IMR-90 (cell line): Measurements from ENCODE around the gene STRA6. TPM values are rescaled to one million over a fixed set of nuclear protein-coding genes. Genes with fewer than 3 reads are reported as not detected.

Experiments
- ATAC-seq: fragments of 200-7000 bp; cut with Tn5 transposase; 2 replicates; pipeline ENCODE4 v1.9.1; 2020; ENCODE audit warnings: low read depth, mild to moderate bottlenecking, moderate library complexity
- BruUV-seq: library from RNA; stranded (reverse); fragments of 400-500 nt; replicated peaks from 2 replicates; lab custom pipeline; 2021; lab: Mats Ljungman, UMichigan
- CTCF ChIA-PET: fragments of 300-600 bp; formaldehyde crosslinking; extraction: SDS; loops from one replicate; lab custom pipeline; 2021; ENCODE audit warnings: antibody characterized with exemption; lab: Yijun Ruan, JAX
- POLR2A ChIA-PET: fragments of 300-600 bp; sonication (Branson Sonifier 250); formaldehyde crosslinking; loops from one replicate; lab custom pipeline; 2022; ENCODE audit warnings: antibody characterized with exemption; ENCODE audit not compliant: unreplicated experiment; lab: Charles Lee
- DNase-seq: peaks from one replicate; pipeline ENCODE4 v3.0.0; 2013
- H2AFZ ChIP-seq: replicated peaks from 2 replicates; pipeline ENCODE3; 2013; ENCODE audit warnings: low read length, mild to moderate bottlenecking; ENCODE audit not compliant: poor library complexity
- H2AK5ac ChIP-seq: 2 replicates; pipeline ENCODE4 v1.6.1; 2013; ENCODE audit warnings: low read depth, low read length, inconsistent platforms
- H2AK9ac ChIP-seq: replicated peaks from 2 replicates; pipeline ENCODE3; 2013; ENCODE audit warnings: mild to moderate bottlenecking, low read depth, low read length, moderate library complexity; ENCODE audit not compliant: poor library complexity
- H2BK120ac ChIP-seq: 2 replicates; pipeline ENCODE4 v1.6.1; 2013; ENCODE audit warnings: low read depth, low read length, inconsistent platforms
- H2BK15ac ChIP-seq: 3 replicates; pipeline ENCODE4 v1.6.1; 2013; ENCODE audit warnings: low read depth, low read length, inconsistent platforms
- H2BK20ac ChIP-seq: 2 replicates; pipeline ENCODE4 v1.6.1; 2013; ENCODE audit warnings: low read depth, mild to moderate bottlenecking, inconsistent platforms, low read length, moderate library complexity
- H2BK5ac ChIP-seq: 2 replicates; pipeline ENCODE4 v1.6.1; 2013; ENCODE audit warnings: mild to moderate bottlenecking, low read depth, low read length, inconsistent platforms; ENCODE audit not compliant: poor library complexity, severe bottlenecking
- H3K14ac ChIP-seq: replicated peaks from 2 replicates; pipeline ENCODE4 v1.6.1; 2013; ENCODE audit warnings: low read depth, low read length, inconsistent platforms
- H3K18ac ChIP-seq: 2 replicates; pipeline ENCODE4 v1.6.1; 2013; ENCODE audit warnings: low read depth, low read length, control low read depth
- H3K23ac ChIP-seq: 2 replicates; pipeline ENCODE4 v1.6.1; 2013; ENCODE audit warnings: low read depth, low read length, inconsistent platforms
- H3K27ac ChIP-seq: 2 replicates; pipeline ENCODE4 v1.5.1; 2013; ENCODE audit warnings: mild to moderate bottlenecking, control low read depth, low read length; ENCODE audit not compliant: insufficient read depth
- H3K27me3 ChIP-seq: 2 replicates; pipeline ENCODE4 v1.6.1; 2013; ENCODE audit warnings: low read length; ENCODE audit not compliant: control insufficient read depth, insufficient read depth
- H3K36me3 ChIP-seq: 2 replicates; pipeline ENCODE4 v1.6.1; 2013; ENCODE audit warnings: low read length, mixed read lengths; ENCODE audit not compliant: control insufficient read depth, insufficient read depth
- H3K4ac ChIP-seq: 2 replicates; pipeline ENCODE4 v1.6.1; 2013; ENCODE audit warnings: low read depth, low read length, inconsistent platforms
- H3K4me1 ChIP-seq: 2 replicates; pipeline ENCODE4 v1.6.1; 2013; ENCODE audit warnings: low read length, mixed read lengths; ENCODE audit not compliant: control insufficient read depth, insufficient read depth
- H3K4me2 ChIP-seq: 2 replicates; pipeline ENCODE4 v1.6.1; 2013; ENCODE audit warnings: low read depth, mild to moderate bottlenecking, control low read depth, low read length, moderate library complexity
- H3K4me3 ChIP-seq: 2 replicates; pipeline ENCODE4 v1.5.1; 2013; ENCODE audit warnings: low read depth, mild to moderate bottlenecking, control low read depth, low read length, moderate library complexity; ENCODE audit not compliant: insufficient read depth
- H3K56ac ChIP-seq: 2 replicates; pipeline ENCODE4 v1.6.1; 2013; ENCODE audit warnings: low read length, inconsistent platforms; ENCODE audit not compliant: insufficient read depth; ENCODE audit errors: extremely low read depth
- H3K79me1 ChIP-seq, 2 experiments: 2 replicates each; pipeline ENCODE4 v1.6.1; 2013; ENCODE audit warnings: low read length in 2 of 2, inconsistent platforms in 1 of 2, low read depth in 1 of 2
- H3K9ac ChIP-seq: 2 replicates; pipeline ENCODE4 v1.6.1; 2013; ENCODE audit warnings: low read depth, low read length, control low read depth
- H3K9me1 ChIP-seq: 2 replicates; pipeline ENCODE4 v1.6.1; 2013; ENCODE audit warnings: low read length, inconsistent platforms; ENCODE audit not compliant: insufficient read depth
- H3K9me3 ChIP-seq: 2 replicates; pipeline ENCODE4 v1.6.1; 2013; ENCODE audit warnings: low read length; ENCODE audit not compliant: control insufficient read depth, insufficient read depth
- H4K20me1 ChIP-seq: 2 replicates; pipeline ENCODE4 v1.6.1; 2013; ENCODE audit warnings: low read length, inconsistent platforms; ENCODE audit not compliant: insufficient read depth
- H4K5ac ChIP-seq: 2 replicates; pipeline ENCODE4 v1.6.1; 2013; ENCODE audit warnings: mild to moderate bottlenecking, low read depth, low read length, control low read depth
- H4K8ac ChIP-seq, 2 experiments: 2 replicates each; pipeline ENCODE4 v1.6.1; 2013; ENCODE audit warnings: low read depth in 2 of 2, low read length in 2 of 2, control low read depth in 1 of 2, inconsistent platforms in 1 of 2
- H4K91ac ChIP-seq: 2 replicates; pipeline ENCODE4 v1.6.1; 2013; ENCODE audit warnings: low read depth, low read length, inconsistent platforms; ENCODE audit not compliant: insufficient read depth
- BHLHE40 ChIP-seq: fragments of 150-350 bp; IDR thresholded peaks from 2 replicates; pipeline ENCODE4 v1.6.1; 2016; ENCODE audit warnings: mild to moderate bottlenecking, low read depth, low read length
- ELK1 ChIP-seq: fragments of 150-350 bp; IDR thresholded peaks from 2 replicates; pipeline ENCODE4 v1.6.1; 2016; ENCODE audit warnings: low read depth, mild to moderate bottlenecking, low read length, moderate library complexity, borderline replicate concordance
- MAFK ChIP-seq: IDR thresholded peaks from 2 replicates; pipeline ENCODE4 v1.6.1; 2012; ENCODE audit warnings: low read depth, low read length, improper control_type of control experiment
- NFE2L2 ChIP-seq: fragments of 150-350 bp; IDR thresholded peaks from 2 replicates; pipeline ENCODE4 v1.6.1; 2016; ENCODE audit warnings: low read depth, mild to moderate bottlenecking, low read length
- POLR2A ChIP-seq: IDR thresholded peaks from 2 replicates; pipeline ENCODE4 v1.6.1; 2012; ENCODE audit warnings: mild to moderate bottlenecking, low read depth, low read length
- RAD21 ChIP-seq: IDR thresholded peaks from 2 replicates; pipeline ENCODE4 v1.6.1; 2012; ENCODE audit warnings: low read length, improper control_type of control experiment
- RFX5 ChIP-seq: IDR thresholded peaks from 2 replicates; pipeline ENCODE4 v1.8.0; 2012; ENCODE audit warnings: low read depth, mild to moderate bottlenecking, low read length, moderate library complexity
- SMC3 ChIP-seq: fragments of 150-350 bp; IDR thresholded peaks from 2 replicates; pipeline ENCODE4 v1.6.1; 2016; ENCODE audit warnings: low read depth, mild to moderate bottlenecking, antibody characterized with exemption, low read length, moderate library complexity
- WGBS, 2 experiments: methylation state at CpG; one replicate each; pipeline versions ENCODE4 v1.1.5 to v1.1.7; 2013; ENCODE audit warnings: missing lambda C conversion rate in 2 of 2; ENCODE audit not compliant: insufficient read length in 1 of 2; ENCODE audit errors: extremely low coverage in 2 of 2; 5-methylcytosine and 5-hydroxymethylcytosine counted together
- dilution Hi-C: fragments of 300-500 bp; cut with HindIII; formaldehyde crosslinking; loops from one replicate; pipeline ENCODE4 v1.14.3; 2018; ENCODE audit warnings: low sequenced_read_pairs; ENCODE audit not compliant: unreplicated experiment
- in situ Hi-C: fragments of 300-500 bp; cut with MboI; formaldehyde crosslinking; loops from 3 replicates; pipeline ENCODE4 v1.14.3; 2019; ENCODE audit warnings: low sequenced_read_pairs, inconsistent platforms, mixed read lengths
- intact Hi-C: fragments of 100-400 bp; cut with micrococcal nuclease; formaldehyde crosslinking; loops from 2 replicates; pipeline ENCODE4 v1.10.0; 2022
- polyA plus RNA-seq, 3 experiments: library from polyadenylated mRNA; depleted of rRNA; stranded (reverse); fragments of >200 nt; gene quantifications; 2 replicates each; pipeline ENCODE4 v1.2.3, GENCODE V29; 2012; ENCODE audit warnings: low replicate concordance in 1 of 3
- total RNA-seq: library from RNA; depleted of rRNA; stranded (reverse); fragments of >200 nt; gene quantifications from 2 replicates; pipeline ENCODE4 v1.2.3, GENCODE V29; 2012
- TF ChIP-seq, protein P1 (sequence below): conservative IDR thresholded peaks from 2 replicates; pipeline ENCODE4 v1.5.1; 2012; ENCODE audit warnings: mild to moderate bottlenecking, low read depth, low read length, improper control_type of control experiment

The STRA6 gene
- total and polyA plus RNA-seq, 2 of the 4 experiments (the other 2 are of a cell fraction) = 0.17 TPM; not detected in 1

DNA sequence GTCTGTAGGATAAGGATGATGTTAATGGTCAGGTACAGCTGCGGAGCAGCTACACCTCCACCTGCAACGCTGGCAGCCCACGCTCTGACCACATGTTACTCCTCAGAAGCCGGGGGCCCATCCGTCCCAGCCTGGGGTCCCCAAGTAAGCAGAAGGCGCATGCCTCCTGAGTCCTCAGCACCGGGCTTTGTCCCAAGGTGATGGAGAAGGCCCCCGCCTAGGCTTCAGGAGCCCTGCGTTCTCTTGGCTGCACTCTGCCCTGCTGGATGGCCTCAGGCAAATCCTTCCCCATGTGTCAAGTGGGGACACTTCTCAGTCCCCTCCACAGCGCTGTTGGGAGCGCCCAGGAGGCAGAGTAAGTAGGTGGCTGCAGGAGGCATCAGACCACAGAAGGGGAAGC lies 14.4 kb downstream of the STRA6 start:
- in situ Hi-C loops (no loop called here), dilution Hi-C loops (no loop called here), intact Hi-C loops (no loop called here)
- Histone ChIP-seq H3K56ac (no peak overlapping the region), H2AFZ (no peak overlapping the region), H4K8ac (no peak overlapping the region), H4K5ac (no peak overlapping the region), H2BK5ac (no peak overlapping the region), H4K91ac (no peak overlapping the region), H4K20me1 (no peaks in the 10 kb centered on the region), H3K4me2 (no peak overlapping the region), H3K14ac (no peak overlapping the region), H3K9me1 (0 out of 2 replicates have a peak, but pooled peaks cover 5% of the 10 kb centered on the region), H3K79me1 (no peaks in the 10 kb centered on the region), H3K27ac (no peak overlapping the region), H3K4me1 (no peaks in the 10 kb centered on the region), H2AK9ac (no peak overlapping the region), H3K9ac (no peak overlapping the region), H3K9me3 (no peaks in the 10 kb centered on the region), H2BK15ac (no peak overlapping the region), H2AK5ac (no peak overlapping the region), H2BK120ac (no peak overlapping the region), H3K18ac (no peak overlapping the region), H3K4me3 (no peak overlapping the region), H2BK20ac (no peak overlapping the region), H3K4ac (no peak overlapping the region), H3K36me3 (no peaks in the 10 kb centered on the region), H3K23ac (no peak overlapping the region), H3K27me3 (peaks cover 19% of the 10 kb centered on the region)
- WGBS, 2 experiments = 90% methylated on average over 4 of the region's 11 CpGs; no CpG with 5 or more reads in 1 of the 2 experiments
- ATAC-seq = no peak
- ChIA-PET POLR2A (no interaction called here), CTCF (no interaction called here)
- BruUV-seq = no TSS peak
- DNase-seq = no peak
- TF ChIP-seq BHLHE40 (no peak), ELK1 (no peak), SMC3 (no peak), MAFK (no peak), RAD21 (no peak), RFX5 (no peak), NFE2L2 (no peak), POLR2A (no peak)
- TF ChIP-seq, protein P1, sequence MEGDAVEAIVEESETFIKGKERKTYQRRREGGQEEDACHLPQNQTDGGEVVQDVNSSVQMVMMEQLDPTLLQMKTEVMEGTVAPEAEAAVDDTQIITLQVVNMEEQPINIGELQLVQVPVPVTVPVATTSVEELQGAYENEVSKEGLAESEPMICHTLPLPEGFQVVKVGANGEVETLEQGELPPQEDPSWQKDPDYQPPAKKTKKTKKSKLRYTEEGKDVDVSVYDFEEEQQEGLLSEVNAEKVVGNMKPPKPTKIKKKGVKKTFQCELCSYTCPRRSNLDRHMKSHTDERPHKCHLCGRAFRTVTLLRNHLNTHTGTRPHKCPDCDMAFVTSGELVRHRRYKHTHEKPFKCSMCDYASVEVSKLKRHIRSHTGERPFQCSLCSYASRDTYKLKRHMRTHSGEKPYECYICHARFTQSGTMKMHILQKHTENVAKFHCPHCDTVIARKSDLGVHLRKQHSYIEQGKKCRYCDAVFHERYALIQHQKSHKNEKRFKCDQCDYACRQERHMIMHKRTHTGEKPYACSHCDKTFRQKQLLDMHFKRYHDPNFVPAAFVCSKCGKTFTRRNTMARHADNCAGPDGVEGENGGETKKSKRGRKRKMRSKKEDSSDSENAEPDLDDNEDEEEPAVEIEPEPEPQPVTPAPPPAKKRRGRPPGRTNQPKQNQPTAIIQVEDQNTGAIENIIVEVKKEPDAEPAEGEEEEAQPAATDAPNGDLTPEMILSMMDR = no peak
